Heart left ventricle (tissue), 16 donors: ENCODE data around the gene TPPP2. TPM values are rescaled to one million over a fixed set of nuclear protein-coding genes. Genes with fewer than 3 reads are reported as not detected.

ENCODE experiments used
- ATAC-seq, 4 donors: fragments of 200-7000 bp; cut with Tn5 transposase; one replicate each; pipeline ENCODE4 v1.9.1; 2020 to 2022; ENCODE audit warnings: moderate library complexity in 4 of 4, mild to moderate bottlenecking in 3 of 4, moderate number of reproducible peaks in 1 of 4
- DNase-seq, 5 donors: peaks; one replicate each; pipeline ENCODE4 v3.0.0-alpha.2; 2020
- H3K27ac ChIP-seq, 12 donors: fragments of 200-600 bp; sonication (generic) in 4 of 12; one replicate each; pipeline versions ENCODE4 v1.5.0 to v1.8.0; 2016 to 2022; ENCODE audit warnings: mild to moderate bottlenecking in 2 of 12
- H3K27me3 ChIP-seq, 9 donors: fragments of 200-600 bp; sonication (generic) in 2 of 9; one replicate each; pipeline versions ENCODE4 v1.5.1 to v1.8.0; 2016 to 2022; ENCODE audit warnings: mild to moderate bottlenecking in 3 of 9
- H3K36me3 ChIP-seq, 9 donors: fragments of 200-600 bp; sonication (generic) in 2 of 9; one replicate each; pipeline versions ENCODE4 v1.5.0 to v1.8.0; 2018 to 2022; ENCODE audit warnings: mild to moderate bottlenecking in 2 of 9
- H3K4me1 ChIP-seq, 12 donors: fragments of 200-600 bp; sonication (generic) in 4 of 12; one replicate each; pipeline versions ENCODE4 v1.5.0 to v1.8.0; 2016 to 2022; ENCODE audit warnings: mild to moderate bottlenecking in 3 of 12
- H3K4me3 ChIP-seq, 12 donors: fragments of 200-600 bp; sonication (generic) in 4 of 12; one replicate each; pipeline versions ENCODE4 v1.5.0 to v1.8.0; 2017 to 2022; ENCODE audit warnings: mild to moderate bottlenecking in 9 of 12, moderate library complexity in 4 of 12
- H3K9me3 ChIP-seq, 12 donors: fragments of 200-600 bp; sonication (generic) in 4 of 12; one replicate each; pipeline versions ENCODE4 v1.5.0 to v1.8.0; 2016 to 2022; ENCODE audit warnings: mild to moderate bottlenecking in 1 of 12
- POLR2A ChIP-seq, 2 donors: fragments of 450-650 bp; IDR thresholded peaks; one replicate each; pipeline ENCODE4 v1.6.1; 2017; ENCODE audit warnings: antibody characterized with exemption in 2 of 2, mild to moderate bottlenecking in 2 of 2, moderate library complexity in 2 of 2
- WGBS, 4 donors: extraction: QIAGEN DNeasy Blood & Tissue Kit in 2 of 4; methylation state at CpG; one replicate each; pipeline versions ENCODE4 v1.1.5 to v1.1.7; 2013 to 2018; 5-methylcytosine and 5-hydroxymethylcytosine counted together
- intact Hi-C, 10 donors: fragments of 100-400 bp; cut with DNase I; formaldehyde crosslinking; loops; one replicate each; pipeline versions ENCODE4 v1.11.1 to v1.14.2; 2022
- polyA plus RNA-seq, 2 donors: library from polyadenylated mRNA; stranded (reverse); fragments of 200-250 nt; gene quantifications; one replicate each; pipeline ENCODE4 v1.2.3, GENCODE V29; 2013
- total RNA-seq, 9 donors: library from RNA; depleted of rRNA in 2 of 9; stranded (reverse); fragments of >200 nt in 2 of 9; fragmentation: NEBNext Ultra II Directional in 3 of 9; extraction: Animal tissue kit (Norgen Biotek cat#: 25700) in 3 of 9; gene quantifications; one replicate each; pipeline versions ENCODE4 v1.1.0 to v1.2.4, GENCODE V29; 2016 to 2023
- TF ChIP-seq, protein P1 (sequence below), 12 donors: fragments of 200-600 bp; sonication (generic) in 4 of 12; IDR thresholded peaks; one replicate each; pipeline versions ENCODE4 v1.5.0 to v1.8.0; 2018 to 2022; ENCODE audit warnings: antibody characterized with exemption in 12 of 12, mild to moderate bottlenecking in 5 of 12
- donor health status: ischemic (EF 13 %, LVEDD 7.1; RV severe dilation, severe dysfunction).
- donor health status: healthy with polysubstance abuse.
- donor health status: DM: no; HTN: yes; CAD: no.
- donor health status: DM: no; HTN: no; CAD: no.
- donor health status: ischemic (EF 25% LVEDD 6.9; RV normal size, moderate dysfunction).
- donor health status: ischemic (EF 25% LVEDD 5.7; RV mildly dilated, moderate dysfunction).
- donor health status: healthy.
- donor health status: DM: yes; HTN: yes; CAD: no.
- donor health status: ischemic (EF 35%, LVEDD 5.7; RV mildly dilated, moderate dysfunction).
- donor health status: nonischemic (EF 11% LVEDD 7.7; RV severe dilation, severe dysfunction).
- donor health status: DM: yes; HTN: yes; CAD: no.
- donor health status: PGD.
- donor health status: ischemic (EF 29% LVEDD 5.4; RV normal size, mild dysfunction).
- donor health status: nonischemic (EF 23%, LVEDD 6.1; RV moderate dilation, normal function).

Gene TPPP2
- total and polyA plus RNA-seq, 11 donors: 0.54 to 2.8 (median 0.96) TPM; not detected in 2

GRCh38 chr14:20988717-20989470 lies 41.1 kb upstream of the TPPP2 start:
- no peaks in the 10 kb centered on the region for H3K27me3 ChIP-seq
- ATAC-seq (no peak), DNase-seq (no peak)
- H3K4me1 ChIP-seq: peaks cover 3 to 47% (median 22%) of the 10 kb centered on the region in 12 donors
- intact Hi-C loops: no loop called here
- H3K9me3 ChIP-seq: no peaks in the 10 kb centered on the region
- TF ChIP-seq POLR2A (IDR thresholded peaks at IDR 0.05): no peak
- TF ChIP-seq, protein P1, sequence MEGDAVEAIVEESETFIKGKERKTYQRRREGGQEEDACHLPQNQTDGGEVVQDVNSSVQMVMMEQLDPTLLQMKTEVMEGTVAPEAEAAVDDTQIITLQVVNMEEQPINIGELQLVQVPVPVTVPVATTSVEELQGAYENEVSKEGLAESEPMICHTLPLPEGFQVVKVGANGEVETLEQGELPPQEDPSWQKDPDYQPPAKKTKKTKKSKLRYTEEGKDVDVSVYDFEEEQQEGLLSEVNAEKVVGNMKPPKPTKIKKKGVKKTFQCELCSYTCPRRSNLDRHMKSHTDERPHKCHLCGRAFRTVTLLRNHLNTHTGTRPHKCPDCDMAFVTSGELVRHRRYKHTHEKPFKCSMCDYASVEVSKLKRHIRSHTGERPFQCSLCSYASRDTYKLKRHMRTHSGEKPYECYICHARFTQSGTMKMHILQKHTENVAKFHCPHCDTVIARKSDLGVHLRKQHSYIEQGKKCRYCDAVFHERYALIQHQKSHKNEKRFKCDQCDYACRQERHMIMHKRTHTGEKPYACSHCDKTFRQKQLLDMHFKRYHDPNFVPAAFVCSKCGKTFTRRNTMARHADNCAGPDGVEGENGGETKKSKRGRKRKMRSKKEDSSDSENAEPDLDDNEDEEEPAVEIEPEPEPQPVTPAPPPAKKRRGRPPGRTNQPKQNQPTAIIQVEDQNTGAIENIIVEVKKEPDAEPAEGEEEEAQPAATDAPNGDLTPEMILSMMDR (IDR thresholded peaks at IDR 0.05): no peak
- H3K27ac ChIP-seq: peak overlapping the region; percentile 73 to 91 (median 81)
- 87 to 91% (median 90%) methylated on average over 12 to 15 of the region's 15 CpGs for WGBS, 4 donors
- H3K36me3 ChIP-seq: peaks cover 0 to 29% (median 21%) of the 10 kb centered on the region in 9 donors
- H3K4me3 ChIP-seq: peak overlapping the region in 11 of 12 donors; percentile 71 to 97 (median 85)

- ATAC-seq (no peak), DNase-seq (no peak)
- Histone ChIP-seq H3K4me3 (peak overlapping the region in 11 of 12 donors; percentile 71 to 97 (median 85)), H3K4me1 (peaks cover 3 to 47% (median 22%) of the 10 kb centered on the region in 12 donors), H3K36me3 (peaks cover 0 to 35% (median 26%) of the 10 kb centered on the region in 9 donors), H3K9me3 (no peaks in the 10 kb centered on the region), H3K27me3 (no peaks in the 10 kb centered on the region), H3K27ac (peak overlapping the region; percentile 73 to 91 (median 81))
- TF ChIP-seq, protein P1 (IDR thresholded peaks at IDR 0.05): no peak
- no peak for TF ChIP-seq POLR2A (IDR thresholded peaks at IDR 0.05)
- intact Hi-C loops: no loop called here
- 0 to 2% (median 1%) methylated on average over 11 of the region's 11 CpGs for WGBS, 4 donors
These were observed 40.6 kb upstream of the TPPP2 start for GRCh38 chr14:20989471-20989786.

DNA sequence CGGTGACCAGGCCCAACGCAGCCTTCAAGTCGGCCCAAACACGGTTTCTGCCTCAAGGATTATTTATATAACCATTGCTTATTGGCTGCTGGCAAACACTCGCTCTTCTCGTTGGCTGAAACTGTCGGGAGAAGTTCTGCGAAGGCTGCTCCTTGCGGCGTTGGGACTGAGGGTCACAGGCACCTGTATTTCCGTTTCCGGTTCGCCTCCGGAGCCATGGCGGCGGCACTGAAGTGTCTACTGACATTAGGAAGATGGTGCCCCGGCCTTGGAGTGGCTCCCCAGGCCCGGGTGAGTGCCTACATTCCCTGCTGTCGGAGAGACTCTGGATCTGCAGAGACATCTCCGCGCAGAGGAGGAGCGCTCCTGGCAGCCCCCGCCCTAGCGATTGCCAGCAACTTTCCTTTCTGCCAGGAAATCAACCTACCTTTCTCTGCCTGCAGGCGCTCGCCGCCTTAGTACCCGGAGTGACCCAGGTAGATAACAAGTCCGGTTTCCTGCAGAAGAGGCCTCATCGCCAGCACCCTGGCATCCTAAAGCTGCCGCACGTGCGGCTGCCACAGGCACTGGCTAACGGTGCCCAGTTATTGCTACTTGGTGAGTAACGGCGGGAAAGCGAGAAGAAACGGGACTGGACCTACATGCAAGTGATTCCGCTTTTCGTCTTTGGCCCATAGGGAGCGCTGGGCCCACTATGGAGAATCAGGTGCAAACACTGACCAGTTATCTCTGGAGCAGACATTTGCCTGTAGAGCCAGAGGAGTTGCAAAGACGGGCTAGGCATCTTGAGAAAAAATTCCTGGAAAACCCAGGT lies 40.0 kb upstream of the TPPP2 start, which contains the start of gene METTL17:
Gene METTL17, plus strand, starts transcription at position 194 of the 814 bp plus-strand sequence. Its CDS starts 23 bp downstream, at position 217.
- DNase-seq (peak; percentile 90 to 95 (median 92)), ATAC-seq (peak; percentile 95 to 97 (median 96))
- 0 to 1% (median 0%) methylated on average over 40 to 42 of the region's 42 CpGs for WGBS, 4 donors
- intact Hi-C loops: no loop called here
- peaks cover 0 to 40% (median 32%) of the 10 kb centered on the region in 9 donors for H3K36me3 ChIP-seq
- peaks cover 3 to 47% (median 22%) of the 10 kb centered on the region in 12 donors for H3K4me1 ChIP-seq
- H3K27ac ChIP-seq: peak within 1 kb of the TSS; percentile 73 to 91 (median 81)
- H3K4me3 ChIP-seq: peak within 1 kb of the TSS; percentile 71 to 97 (median 84)
- no peaks in the 10 kb centered on the region for H3K27me3 ChIP-seq
- peak in 1 of 2 donors; percentile 66 for TF ChIP-seq POLR2A (IDR thresholded peaks at IDR 0.05)
- TF ChIP-seq, protein P1 (IDR thresholded peaks at IDR 0.05): peak in 3 of 12 donors; percentile 19 to 37 (median 28)
- H3K9me3 ChIP-seq: no peaks in the 10 kb centered on the region

GRCh38 chr14:20996521-20996920 lies 33.5 kb upstream of the TPPP2 start:
- ATAC-seq (no peak), DNase-seq (no peak)
- H3K36me3 ChIP-seq: peaks cover 0 to 65% (median 58%) of the 10 kb centered on the region in 9 donors
- intact Hi-C loops: no loop called here
- no peak for TF ChIP-seq POLR2A (IDR thresholded peaks at IDR 0.05)
- TF ChIP-seq, protein P1 (IDR thresholded peaks at IDR 0.05): no peak
- WGBS, 4 donors: 84 to 86% (median 84%) methylated on average over 12 to 14 of the region's 14 CpGs
- H3K27ac ChIP-seq: no peak overlapping the region
- no peaks in the 10 kb centered on the region for H3K27me3 ChIP-seq
- peaks cover 0 to 9% (median 3%) of the 10 kb centered on the region in 12 donors for H3K4me1 ChIP-seq
- H3K9me3 ChIP-seq: no peaks in the 10 kb centered on the region
- H3K4me3 ChIP-seq: no peak overlapping the region
